Measurements from ENCODE around the gene PDE4B.
"Not testable (repeated sequence)": the region's sequence is repeated elsewhere in the genome, so short reads cannot be mapped to it uniquely, and the experiment has no call there.

Gene PDE4B

GRCh38 chr1:66055092-66055491, 262.4 kb downstream of the PDE4B start:
- no peak for DNase-seq (ENCODE audit: low spot score)

GRCh38 chr1:66057448-66057847, 264.8 kb downstream of the PDE4B start:
- DNase-seq (ENCODE audit: low spot score) = not testable (repeated sequence)

GRCh38 chr1:66058558-66058957, 265.9 kb downstream of the PDE4B start:
- DNase-seq (ENCODE audit: low spot score) = no peak

GRCh38 chr1:66067219-66067618, 274.5 kb downstream of the PDE4B start:
- not testable (repeated sequence) for DNase-seq (ENCODE audit: low spot score)

GRCh38 chr1:66069976-66070876, 277.5 kb downstream of the PDE4B start:
- DNase-seq (ENCODE audit: low spot score) = no peak

DNA sequence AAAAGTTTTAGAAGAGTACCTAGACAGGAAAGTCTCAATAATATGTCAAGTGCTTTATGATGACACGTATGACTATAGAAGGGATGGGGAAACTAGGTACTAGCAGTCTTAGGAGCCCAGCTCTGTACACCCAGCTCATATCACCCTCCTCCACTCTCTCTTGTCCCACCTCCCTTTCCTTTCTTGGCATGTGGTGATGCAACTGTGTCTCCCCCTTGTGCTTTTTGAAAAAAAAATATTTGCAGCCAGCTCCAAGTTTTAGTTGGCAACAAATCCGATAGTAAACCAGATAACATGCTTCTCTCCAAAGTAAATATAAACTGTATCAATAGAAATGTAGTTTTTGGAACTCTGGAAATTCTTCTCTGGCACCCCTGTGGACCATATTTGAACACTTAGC, 280.7 kb downstream of the PDE4B start:
- no peak for DNase-seq (ENCODE audit: low spot score)

- DNase-seq (ENCODE audit: low spot score) = no peak
These were observed 281.5 kb downstream of the PDE4B start for GRCh38 chr1:66074147-66074546.

DNA sequence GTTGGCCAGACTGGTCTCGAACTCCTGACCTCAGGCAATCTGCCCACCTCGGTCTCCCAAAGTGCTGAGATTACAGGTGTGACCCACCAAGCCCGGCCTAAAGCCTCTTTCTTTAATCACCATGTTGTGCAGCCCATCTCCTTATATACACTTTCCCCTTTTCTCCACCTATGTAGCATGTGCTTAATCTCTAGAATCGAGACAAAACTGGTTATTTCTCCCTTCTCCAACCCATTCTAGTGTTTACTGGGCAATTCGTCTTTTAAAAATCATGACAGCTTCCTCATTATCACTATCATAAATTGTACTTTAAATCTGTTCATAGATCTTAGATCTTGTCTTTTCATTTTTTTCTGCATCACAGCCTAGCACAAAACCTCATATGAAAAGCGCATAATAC, 285.7 kb downstream of the PDE4B start:
- no peak for DNase-seq (ENCODE audit: low spot score)

DNA sequence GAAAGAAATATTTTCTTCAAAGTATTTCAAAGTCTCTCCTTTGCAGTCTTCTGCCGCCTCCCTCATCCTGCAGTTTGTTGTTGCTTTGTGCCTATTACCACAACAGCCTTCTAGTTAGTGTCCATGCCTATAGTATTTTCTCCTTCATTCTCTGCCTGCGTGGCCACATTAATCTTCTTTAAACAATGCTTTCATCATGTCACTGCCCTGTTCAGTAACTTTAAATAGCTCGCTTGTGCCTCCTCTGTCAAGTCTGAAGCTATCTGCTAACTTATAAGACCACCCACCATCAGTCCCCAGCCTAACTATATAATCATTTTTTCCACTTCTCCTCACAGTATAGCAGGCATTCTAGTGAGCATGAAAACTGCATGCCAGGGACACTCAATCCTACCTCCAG, 290.3 kb downstream of the PDE4B start:
- DNase-seq (ENCODE audit: low spot score) = no peak

DNA sequence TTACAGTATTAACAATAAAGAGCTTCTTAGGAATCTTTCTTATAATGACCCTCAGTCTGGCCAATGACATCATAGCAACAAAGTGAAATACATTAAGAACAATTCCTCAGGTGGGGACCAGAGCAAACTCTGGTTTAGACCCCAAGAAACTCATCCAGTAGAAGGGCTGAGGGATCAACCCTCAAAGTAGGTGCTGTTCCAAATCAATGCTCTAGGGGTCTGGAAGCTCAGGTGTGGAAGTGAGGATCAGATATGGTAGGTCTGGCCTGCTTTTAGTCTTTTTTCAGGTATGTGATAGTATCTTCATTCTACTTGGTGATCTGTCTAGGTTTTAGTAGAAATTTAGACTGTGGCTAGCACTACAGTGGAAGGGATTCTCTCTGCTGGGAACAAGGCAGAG, 291.7 kb downstream of the PDE4B start:
- DNase-seq (ENCODE audit: low spot score) = no peak

DNA sequence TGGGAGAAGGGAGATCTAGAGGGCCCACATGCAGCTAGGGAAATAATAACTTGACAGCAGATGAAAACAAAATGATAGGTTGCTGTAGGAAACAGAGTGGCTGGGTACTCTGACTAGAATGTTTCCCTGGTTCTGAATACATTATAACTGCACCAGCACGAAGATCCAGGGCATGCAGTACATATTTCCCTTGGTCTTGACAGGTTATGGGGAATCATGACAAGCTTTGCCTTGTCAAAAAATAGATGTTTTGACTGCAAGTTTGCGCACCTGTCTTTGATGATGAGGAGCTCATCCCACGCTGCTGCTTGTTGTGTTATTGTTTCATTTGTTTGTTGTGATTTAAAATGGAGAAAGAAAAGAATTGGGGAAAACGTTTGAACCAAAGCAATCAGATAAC, 292.9 kb downstream of the PDE4B start:
- DNase-seq (ENCODE audit: low spot score) = no peak

DNA sequence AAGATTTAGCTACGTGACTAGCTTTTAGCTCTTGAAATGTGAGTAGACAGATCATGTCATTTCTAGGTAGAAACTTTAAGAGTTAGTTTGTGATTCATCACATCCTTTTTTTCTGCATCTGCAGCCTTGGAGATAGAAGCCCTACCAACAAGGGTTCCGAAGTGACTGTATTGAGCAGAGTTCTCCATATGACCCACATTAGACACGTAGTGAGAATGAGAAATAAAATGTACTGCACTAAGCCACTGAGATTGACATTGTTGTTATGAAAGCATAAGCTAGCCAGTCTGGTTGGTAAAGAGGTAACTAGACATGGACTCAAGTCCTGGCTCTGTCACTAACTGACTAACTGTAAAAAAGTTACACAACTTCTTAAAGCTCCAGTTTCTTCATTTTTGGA, 296.1 kb downstream of the PDE4B start:
- DNase-seq (ENCODE audit: low spot score) = no peak

DNA sequence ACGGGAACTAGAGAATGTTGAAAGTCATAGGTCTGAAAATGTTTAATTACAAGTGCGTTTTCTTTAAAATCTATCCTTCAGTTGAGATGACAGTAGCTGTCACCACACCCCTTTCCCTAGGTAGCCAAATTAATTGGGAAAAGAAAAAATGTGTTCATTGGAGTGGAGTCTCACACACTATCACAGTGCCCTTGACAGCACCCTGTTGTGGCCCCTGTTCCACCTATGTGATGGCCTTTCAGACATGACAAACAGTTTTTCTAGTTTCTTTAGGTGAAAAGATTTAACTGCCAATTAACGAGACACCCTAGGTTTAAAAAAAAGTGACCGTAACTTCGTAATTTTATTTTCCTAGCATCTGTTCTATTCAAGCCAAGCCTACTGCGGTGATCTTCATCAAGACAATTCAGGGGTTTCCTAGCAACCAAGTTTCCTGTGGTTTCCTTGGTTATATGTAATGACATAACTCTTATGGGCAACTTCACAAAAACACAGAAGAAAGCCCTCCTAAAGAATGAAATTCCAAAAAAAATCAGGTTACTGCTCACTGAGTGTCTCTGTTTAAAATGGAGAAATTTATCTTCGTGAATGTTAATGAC, 298.3 kb downstream of the PDE4B start:
- DNase-seq (ENCODE audit: low spot score) = no peak

GRCh38 chr1:66095190-66095589, 302.5 kb downstream of the PDE4B start:
- no peak for DNase-seq (ENCODE audit: low spot score)

- not testable (repeated sequence) for DNase-seq (ENCODE audit: low spot score)
These were observed 308.3 kb downstream of the PDE4B start for GRCh38 chr1:66100959-66101358.

DNA sequence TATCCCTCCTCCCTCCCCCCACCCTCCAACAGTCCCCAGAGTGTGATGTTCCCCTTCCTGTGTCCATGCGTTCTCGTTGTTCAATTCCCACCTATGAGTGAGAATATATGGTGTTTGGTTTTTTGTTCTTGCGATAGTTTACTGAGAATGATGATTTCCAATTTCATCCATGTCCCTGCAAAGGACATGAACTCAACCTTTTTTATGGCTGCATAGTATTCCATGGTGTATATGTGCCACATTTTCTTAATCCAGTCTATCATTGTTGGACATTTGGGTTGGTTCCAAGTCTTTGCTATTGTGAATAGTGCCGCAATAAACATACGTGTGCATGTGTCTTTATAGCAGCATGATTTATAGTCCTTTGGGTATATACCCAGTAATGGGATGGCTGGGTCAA, 311.4 kb downstream of the PDE4B start:
- DNase-seq (ENCODE audit: low spot score) = not testable (repeated sequence)

GRCh38 chr1:66108624-66109023, 315.9 kb downstream of the PDE4B start:
- no peak for DNase-seq (ENCODE audit: low spot score)

- no peak for DNase-seq (ENCODE audit: low spot score)
These were observed 320.2 kb downstream of the PDE4B start for GRCh38 chr1:66112744-66113400.

- DNase-seq (ENCODE audit: low spot score) = no peak
These were observed 326.5 kb downstream of the PDE4B start for GRCh38 chr1:66119148-66119547.

GRCh38 chr1:66124670-66125069, 332.0 kb downstream of the PDE4B start:
- DNase-seq (ENCODE audit: low spot score) = no peak

GRCh38 chr1:66128641-66129040, 335.9 kb downstream of the PDE4B start:
- not testable (repeated sequence) for DNase-seq (ENCODE audit: low spot score)

DNA sequence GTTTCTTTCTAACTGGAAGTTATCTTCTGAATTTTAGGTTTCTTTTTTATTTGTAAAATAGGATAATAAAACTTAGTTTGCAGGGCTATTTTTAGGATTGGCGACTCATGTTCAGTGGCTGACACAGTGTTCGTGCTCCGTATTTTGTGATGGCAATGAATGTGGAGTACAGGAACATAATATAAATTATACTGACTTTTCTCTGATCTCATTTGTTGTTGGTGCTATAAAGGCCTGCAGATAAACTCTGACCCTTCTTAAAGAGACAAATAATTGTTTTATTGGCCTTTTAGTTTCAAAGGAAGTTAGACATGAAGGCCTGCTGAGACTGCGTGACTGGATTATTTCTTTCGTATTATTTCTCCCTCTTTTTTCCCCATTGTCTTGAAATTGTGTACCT, 339.6 kb downstream of the PDE4B start:
- DNase-seq (ENCODE audit: low spot score) = no peak

GRCh38 chr1:66134004-66134403, 341.3 kb downstream of the PDE4B start:
- no peak for DNase-seq (ENCODE audit: low spot score)
